Kasumi-1 (cell line): ENCODE results near the gene SLC5A3.
A peak's percentile ranks its signal among the peaks of the same experiment; 100 is the strongest.

Source experiments
- DNase-seq, 2 experiments: peaks; one replicate each; lab custom pipeline; 2025; lab: John Stamatoyannopoulos, UW

The SLC5A3 gene

DNA sequence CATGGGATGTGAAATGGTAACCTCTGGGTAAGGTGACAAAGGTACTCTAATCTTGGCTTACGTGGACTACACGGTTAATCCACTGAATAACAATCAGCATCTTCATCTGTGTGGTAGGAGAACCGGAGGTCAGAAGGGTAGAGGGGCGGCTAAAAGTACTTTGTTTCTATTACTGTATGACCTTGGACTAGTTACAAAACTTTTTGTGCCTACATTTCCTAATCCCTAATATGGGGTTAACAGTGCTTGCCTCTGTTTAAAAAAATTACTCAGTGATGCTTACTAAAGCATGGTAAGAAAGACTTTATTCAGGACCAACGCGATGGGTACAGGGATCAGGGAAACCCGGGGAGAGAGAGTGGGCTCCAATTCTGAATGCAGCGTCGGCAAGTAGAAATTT, 1.7 kb upstream of the SLC5A3 start:
- DNase-seq: no peak

DNA sequence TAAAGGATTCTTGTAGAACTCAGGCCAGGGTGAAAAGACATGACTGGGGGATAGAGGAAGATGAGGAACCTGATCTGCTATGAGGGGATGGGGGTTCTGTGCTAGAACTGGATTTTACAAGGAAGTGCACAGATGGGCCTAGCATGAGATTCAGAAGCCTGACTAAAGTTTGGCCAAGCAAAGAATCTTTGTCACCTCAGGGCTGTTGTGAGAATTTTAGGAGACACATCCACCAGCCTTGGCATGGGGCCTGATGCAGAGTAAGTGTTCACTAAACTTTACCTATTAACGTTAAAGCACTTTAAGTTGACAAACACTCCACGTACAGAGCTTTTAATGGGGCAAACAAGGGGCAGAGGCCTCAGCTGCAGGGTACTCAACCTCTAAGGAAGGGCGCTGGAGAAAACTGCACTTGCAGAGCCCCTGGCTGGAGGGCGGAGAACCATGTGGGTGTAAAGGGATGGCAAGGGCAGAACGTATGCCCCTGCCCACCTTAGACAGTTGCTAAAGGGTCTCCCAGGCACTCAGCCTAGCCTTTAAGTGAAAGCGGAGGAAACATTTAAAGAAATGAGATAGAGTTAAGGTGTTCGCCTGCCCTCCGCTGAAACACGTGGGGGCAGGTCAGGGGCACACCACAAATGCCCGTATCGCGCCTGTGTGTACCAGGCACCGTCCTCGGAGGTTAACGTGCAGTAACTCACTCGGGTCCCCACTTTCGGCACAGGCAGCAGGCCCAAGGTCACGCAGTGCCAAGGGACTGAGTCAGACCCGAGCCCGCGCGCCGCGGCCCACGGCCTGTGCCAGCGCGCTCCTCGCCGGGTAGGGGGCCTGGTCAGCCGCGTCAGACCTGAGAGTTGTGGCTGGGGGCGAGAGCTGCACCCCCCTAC, 990 bp upstream of the SLC5A3 start:
- DNase-seq: no peak

DNA sequence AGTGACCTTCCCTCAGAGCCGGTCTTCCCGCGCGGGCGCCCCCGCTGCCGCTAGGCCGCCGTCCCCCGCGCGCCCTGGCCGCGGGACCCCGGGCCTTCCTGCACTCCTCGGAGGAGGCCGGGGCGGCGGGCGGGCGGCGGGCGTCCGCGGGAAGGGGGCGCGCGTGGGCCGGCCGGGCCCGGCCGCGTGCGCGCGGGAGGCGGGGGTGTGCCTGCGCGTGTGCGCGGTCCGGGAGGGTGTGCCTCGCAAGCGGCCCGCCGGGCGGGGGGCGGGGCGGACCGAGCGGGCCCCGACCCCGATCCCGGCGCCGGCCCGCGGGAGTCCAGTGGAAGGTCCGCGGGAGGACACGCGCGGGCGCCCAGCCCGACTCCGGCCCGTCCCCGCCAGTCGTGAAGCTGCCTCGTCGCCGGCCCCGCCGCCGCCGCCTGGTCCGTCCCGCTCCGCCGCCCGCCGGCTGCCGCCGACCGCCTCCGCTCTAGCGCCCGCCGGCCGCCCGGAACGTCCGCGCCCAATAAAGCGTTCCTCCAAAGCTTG, 438 bp downstream of the SLC5A3 start:
- peak in 1 of 2 experiments; percentile 16 for DNase-seq

DNA sequence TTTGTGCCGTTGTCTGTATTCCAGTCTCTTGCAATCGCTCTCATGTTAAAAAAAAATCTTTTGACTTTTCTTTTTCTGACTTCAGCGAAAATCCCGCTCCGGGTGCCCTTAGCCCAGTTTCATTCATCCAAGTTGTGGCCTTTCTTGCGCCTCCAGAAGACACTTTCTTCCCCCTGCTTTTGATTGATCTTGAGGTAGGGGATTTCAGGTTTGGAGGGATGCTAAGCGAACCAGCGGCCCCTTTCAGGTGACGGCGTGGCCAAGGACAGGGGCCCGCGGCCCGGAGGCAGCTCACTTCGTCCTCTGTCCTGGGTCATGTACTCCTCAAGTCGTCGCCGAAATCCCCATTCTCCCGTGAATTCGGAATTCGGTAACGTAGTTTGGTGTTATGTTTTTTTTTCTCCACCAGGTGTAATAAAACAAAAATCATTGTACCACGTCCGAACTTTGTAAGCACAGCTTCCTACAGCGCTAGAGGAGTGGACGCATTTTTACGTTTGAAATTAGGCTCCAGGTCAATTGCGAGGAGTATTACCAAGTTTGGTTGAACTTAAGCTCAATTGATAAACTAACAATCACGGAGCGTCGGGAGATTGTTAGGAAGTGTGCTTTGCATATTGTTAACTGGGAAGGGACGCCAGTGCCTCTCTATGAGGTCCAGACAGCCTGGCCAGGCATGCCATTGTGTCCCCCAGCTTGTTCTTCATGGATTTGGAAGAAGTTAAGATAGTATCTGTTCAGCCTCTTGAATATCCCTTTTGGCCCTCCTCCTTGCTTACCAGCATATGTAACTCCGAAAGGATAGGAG, 1.1 kb downstream of the SLC5A3 start:
- DNase-seq: peak in 1 of 2 experiments; percentile 18

- no peak for DNase-seq
Measured at GRCh38 chr21:34075091-34075425, 1.7 kb downstream of the SLC5A3 start.

- DNase-seq: no peak
Measured at GRCh38 chr21:34075760-34076660, 2.6 kb downstream of the SLC5A3 start.

GRCh38 chr21:34076835-34077234, 3.5 kb downstream of the SLC5A3 start:
- DNase-seq: no peak

DNA sequence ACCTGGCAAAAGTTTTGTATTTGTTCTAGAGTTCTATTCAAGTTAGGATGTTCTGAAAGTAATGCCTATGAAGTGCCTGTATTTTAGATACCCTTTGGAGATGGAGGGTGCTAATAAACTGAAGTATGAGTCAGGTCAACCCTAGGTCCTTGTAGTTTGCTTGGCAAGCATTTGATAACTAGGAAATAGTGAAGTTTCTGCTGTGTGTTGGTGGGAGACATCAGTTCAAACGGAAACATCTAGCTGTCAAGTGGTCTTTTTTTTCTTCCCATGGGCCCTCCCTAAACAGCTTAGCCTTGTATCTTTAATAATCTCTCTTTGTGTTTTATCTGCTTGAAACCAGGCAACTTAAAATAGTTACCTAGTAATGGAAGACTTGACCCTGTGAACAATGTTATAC, 4.5 kb downstream of the SLC5A3 start:
- no peak for DNase-seq

DNA sequence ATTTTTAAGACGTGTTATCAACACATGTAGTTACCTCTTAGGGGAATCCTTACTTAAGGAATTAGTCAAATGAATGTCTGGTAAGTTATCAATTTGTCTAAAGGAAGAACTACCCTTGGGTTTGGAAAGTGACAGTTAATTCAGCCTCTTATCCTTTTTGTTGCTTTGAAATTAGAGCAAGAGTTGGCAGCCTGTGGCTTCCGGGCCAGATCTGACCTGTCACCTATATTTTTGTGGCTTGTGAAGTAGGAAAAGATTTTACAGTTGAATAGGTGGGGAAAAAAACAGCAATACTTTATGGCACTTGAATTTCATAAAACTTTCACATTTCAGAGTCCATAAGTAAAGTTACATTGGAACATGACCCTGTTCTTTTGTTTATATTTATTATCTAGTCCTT, 5.5 kb downstream of the SLC5A3 start:
- DNase-seq: no peak

DNA sequence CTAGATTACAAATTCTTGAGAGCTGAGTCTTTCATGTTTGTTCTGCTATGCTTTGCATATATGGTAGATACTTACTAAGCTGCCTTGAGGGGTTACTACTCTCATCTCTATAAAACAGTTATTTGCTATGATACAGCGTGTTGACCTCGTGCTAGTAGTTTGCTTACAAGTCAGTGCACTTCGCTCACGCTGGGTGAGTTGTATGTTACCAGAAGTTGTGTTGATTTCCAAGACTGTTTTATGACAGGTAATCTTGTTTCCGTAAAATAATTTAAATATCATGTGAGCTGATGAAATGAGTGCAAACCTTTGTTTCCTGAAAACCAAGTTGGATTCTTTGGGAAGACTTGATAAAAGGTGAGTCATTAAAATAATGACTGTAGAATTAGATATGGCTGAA, 7.3 kb downstream of the SLC5A3 start:
- DNase-seq: no peak

- no peak for DNase-seq
Measured at GRCh38 chr21:34082769-34083168, 9.4 kb downstream of the SLC5A3 start.

GRCh38 chr21:34083357-34083756, 10.0 kb downstream of the SLC5A3 start:
- DNase-seq: no peak

DNA sequence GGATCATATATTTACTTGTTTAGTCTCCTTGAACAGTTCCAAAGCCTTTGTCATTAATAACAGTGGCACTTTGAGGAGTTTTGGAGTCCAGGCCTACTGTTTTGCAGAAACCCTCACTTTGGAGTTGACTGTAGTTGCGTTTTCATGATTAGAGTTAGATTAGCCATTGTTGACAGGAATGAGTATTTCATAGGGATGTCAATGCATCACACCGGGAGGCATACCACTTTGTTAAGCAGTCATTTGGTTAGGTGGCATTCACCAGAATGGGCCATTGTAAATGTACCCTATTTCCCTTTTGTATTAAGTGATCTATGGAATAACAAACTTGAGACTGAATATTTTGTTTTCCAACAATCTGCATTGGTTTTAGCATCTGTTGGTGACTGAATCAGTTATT, 11.8 kb downstream of the SLC5A3 start:
- no peak for DNase-seq

DNA sequence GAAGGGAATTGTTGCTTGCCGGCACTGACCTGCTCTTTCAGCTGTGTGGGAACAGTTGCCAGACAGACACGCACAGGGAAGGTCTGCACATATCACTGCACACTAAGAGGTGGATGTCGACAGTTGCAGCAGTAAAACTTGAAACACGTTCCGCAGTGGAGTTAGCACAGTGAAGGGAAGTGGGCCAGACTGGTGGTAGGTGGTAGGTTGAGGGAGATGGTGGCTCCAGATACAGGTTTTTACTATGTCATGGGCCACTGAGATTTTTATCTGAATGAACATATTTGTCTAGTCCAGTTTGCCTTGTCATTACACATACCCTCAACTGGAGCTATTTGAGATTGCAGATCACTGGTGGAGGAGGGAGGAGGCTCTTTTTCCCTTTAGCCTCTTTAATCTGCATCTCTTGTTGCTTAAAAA, 13.5 kb downstream of the SLC5A3 start:
- no peak for DNase-seq

DNA sequence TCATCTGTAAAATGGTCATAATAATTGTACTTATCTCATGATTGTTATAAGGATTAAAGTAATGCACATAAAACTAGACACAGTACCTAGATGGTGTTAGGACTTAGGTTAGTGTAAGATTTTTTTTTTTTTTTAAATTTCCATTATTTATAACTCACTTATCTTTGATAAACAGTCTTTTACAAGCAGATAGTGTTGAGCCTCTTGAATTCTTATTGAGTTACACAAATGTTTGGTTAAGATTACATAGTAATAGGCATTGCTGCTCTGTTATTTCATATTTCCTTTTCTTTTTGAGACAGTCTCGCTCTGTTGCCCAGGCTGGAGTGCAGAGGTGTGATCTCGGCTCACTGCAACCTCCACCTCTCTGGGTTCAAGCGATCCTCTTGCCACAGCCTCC, 15.4 kb downstream of the SLC5A3 start:
- DNase-seq: no peak

- no peak for DNase-seq
Measured at GRCh38 chr21:34091032-34091431, 17.7 kb downstream of the SLC5A3 start.

GRCh38 chr21:34091607-34092006, 18.2 kb downstream of the SLC5A3 start:
- DNase-seq: peak; percentile 5 to 15

DNA sequence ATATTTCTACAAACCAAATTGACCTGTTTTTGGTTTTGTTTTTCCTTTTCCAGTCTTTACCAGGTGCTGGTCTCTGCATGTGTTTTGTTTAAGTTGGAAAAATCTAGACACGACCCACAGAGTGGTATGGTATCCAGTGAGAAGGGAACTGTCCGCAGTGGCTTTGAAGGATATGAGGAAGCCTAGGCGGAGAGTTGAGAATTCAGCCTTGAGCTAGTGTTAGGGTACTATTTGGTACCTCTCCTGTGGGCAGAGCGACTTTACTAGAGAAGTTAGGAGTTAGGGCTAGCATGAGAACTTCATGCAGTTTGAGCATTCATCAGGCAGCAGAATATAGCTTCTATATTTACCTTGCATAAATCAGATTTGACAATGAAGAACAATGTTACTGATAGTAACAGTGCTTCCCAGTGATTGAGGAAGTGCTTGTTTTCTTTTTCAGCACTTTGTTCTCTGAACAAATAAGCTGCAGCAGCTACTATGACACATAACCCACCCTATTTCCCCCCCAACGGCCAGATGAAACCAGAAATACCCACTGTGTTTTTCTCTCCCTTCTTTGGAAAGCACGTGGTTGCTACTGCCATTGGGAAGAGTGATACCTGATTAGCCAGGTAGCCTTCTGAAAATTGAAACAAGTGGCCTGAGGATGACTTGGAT, 19.0 kb downstream of the SLC5A3 start:
- DNase-seq: no peak

DNA sequence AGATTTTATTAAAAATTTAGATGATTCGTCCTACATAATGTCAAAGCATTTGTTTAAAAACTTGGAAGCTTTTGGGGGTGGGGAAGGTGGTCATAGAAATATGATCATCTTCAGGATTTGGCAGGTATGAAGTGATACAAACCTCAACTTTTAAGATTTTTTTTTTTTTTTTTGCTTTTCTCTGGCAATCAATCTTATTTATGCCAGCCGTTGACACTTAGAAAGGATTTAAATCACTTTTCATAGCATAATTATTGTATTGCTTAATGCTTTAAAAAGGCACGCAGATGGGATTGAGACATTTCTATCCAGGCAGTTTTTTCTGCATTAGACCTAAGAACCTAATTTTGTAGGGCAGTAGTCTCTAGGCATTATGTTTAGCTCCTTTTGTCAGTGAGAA, 19.7 kb downstream of the SLC5A3 start:
- no peak for DNase-seq

- DNase-seq: no peak
Measured at GRCh38 chr21:34094949-34095348, 21.6 kb downstream of the SLC5A3 start.

- DNase-seq: no peak
Measured at GRCh38 chr21:34097442-34097841, 24.1 kb downstream of the SLC5A3 start.
